ENCODE measurements around the gene PIGT.

PIGT gene

DNA sequence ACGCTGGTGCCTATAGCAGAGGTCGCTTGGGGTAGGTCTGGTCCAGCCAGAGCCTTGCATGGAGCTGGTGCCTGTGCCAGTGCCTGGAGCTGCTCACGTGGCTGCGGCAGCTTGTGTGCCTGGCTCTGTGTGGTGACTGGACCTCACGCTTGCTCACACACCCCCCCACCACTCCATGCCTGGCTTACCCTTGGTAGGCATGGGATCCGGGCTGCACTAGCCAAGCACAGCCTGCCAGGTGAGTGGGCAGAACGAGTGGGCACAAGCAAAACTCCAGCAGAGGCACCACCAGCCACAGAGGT, 20.9 kb upstream of the PIGT start:
- TF ChIP-seq, protein P1, sequence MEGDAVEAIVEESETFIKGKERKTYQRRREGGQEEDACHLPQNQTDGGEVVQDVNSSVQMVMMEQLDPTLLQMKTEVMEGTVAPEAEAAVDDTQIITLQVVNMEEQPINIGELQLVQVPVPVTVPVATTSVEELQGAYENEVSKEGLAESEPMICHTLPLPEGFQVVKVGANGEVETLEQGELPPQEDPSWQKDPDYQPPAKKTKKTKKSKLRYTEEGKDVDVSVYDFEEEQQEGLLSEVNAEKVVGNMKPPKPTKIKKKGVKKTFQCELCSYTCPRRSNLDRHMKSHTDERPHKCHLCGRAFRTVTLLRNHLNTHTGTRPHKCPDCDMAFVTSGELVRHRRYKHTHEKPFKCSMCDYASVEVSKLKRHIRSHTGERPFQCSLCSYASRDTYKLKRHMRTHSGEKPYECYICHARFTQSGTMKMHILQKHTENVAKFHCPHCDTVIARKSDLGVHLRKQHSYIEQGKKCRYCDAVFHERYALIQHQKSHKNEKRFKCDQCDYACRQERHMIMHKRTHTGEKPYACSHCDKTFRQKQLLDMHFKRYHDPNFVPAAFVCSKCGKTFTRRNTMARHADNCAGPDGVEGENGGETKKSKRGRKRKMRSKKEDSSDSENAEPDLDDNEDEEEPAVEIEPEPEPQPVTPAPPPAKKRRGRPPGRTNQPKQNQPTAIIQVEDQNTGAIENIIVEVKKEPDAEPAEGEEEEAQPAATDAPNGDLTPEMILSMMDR (IDR thresholded peaks at IDR 0.05; ENCODE audit: control extremely low read depth, extremely low read depth, low read depth, missing control alignments), result no peak
- ChIA-PET POLR2A (no interaction called here), CTCF (interaction anchor here (1.3 to 3.8 kb wide), 3 partner anchors 22 to 376 kb away, joined by 4 to 24 read pairs (median 7); no protein-coding TSS in a partner anchor)
- DNase-seq (ENCODE audit: extremely low spot score), result no peak

DNA sequence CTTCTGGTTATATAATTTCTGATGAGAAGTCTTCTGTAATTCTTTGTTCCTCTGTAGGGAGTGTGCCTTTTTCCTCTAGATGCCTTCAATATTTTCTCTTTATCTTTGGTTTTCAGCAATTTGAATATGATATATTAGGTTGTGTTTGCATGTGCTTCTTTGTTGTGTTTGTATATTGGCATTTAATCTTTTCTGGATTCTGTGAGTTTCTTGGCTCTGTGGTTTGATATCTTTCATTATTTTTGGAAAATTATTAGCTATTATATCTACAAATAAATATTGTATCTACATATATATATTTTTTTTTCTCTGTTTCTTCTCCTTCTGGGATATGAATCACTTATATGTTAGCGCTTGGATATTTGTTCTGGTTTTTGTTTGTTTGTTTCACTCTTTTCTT, 16.9 kb upstream of the PIGT start:
- ChIA-PET POLR2A (no interaction called here), CTCF (interaction anchor here (2.9 kb wide), 1 partner anchor 25 kb away, joined by 12 read pairs; no protein-coding TSS in a partner anchor)
- TF ChIP-seq, protein P1 (IDR thresholded peaks at IDR 0.05; ENCODE audit: control extremely low read depth, extremely low read depth, low read depth, missing control alignments), result no peak
- no peak for DNase-seq (ENCODE audit: extremely low spot score)

DNA sequence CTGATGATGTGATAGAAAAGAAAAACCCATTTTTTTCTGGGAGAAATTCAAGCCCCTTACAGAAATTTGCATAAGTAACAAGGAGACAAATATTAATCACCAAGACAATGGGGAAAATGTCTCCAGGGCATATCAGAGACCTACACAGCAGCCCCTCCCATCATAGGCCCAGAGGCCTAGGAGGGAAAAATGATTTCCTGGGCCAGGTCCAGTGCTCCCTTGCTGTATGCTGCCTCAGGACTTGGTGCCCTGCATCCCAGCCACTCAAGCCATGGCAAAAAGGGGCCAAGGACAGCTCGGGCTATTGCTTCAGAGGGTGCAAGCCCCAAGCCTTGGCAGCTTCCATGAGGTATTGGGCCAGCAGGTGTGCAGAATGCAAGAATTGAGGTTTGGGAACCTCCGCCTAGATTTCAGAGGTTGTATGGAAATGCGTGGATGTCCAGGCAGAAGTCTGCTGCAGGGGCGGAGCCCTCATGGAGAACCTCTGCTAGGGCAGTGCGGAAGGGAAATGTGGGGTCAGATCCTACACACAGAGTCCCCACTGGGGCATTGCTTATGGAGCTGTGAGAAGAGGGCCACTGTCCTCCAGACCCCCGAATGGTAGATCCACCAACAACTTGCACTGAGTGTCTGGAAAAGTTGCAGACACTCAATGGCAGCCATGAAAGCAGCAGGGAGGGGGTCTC, 15.5 kb upstream of the PIGT start:
- no peak for DNase-seq (ENCODE audit: extremely low spot score)
- POLR2A ChIA-PET, result no interaction called here
- TF ChIP-seq, protein P1 (IDR thresholded peaks at IDR 0.05; ENCODE audit: control extremely low read depth, extremely low read depth, low read depth, missing control alignments), result no peak
- CTCF ChIA-PET, result interaction anchor here (2.9 kb wide), 1 partner anchor 27 kb away, joined by 12 read pairs; no protein-coding TSS in a partner anchor

DNA sequence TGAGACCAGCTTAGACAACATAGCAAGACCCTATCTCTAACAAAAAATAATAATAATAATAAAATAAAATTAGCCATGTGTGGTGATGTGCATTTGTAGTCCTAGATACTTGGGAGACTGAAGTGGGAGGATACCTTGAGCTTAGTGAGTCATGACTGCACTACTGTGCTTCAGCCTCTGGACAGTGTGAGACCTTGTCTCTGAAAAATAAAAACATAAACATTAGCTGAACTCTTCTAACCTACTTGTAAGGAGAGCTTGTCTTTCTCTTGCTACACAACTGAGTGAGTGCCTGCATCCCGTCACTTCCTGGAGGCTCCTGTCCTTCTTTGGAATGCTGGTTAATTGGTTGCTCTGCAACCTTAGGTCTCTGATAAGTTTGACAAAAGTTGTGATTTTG, 13.0 kb upstream of the PIGT start:
- TF ChIP-seq, protein P1 (IDR thresholded peaks at IDR 0.05; ENCODE audit: control extremely low read depth, extremely low read depth, low read depth, missing control alignments), result no peak
- no peak for DNase-seq (ENCODE audit: extremely low spot score)
- ChIA-PET CTCF (interaction anchor here (0.6 to 1.4 kb wide), 4 partner anchors 30 to 47 kb away, joined by 3 to 4 read pairs (median 3); no protein-coding TSS in a partner anchor), POLR2A (no interaction called here)

DNA sequence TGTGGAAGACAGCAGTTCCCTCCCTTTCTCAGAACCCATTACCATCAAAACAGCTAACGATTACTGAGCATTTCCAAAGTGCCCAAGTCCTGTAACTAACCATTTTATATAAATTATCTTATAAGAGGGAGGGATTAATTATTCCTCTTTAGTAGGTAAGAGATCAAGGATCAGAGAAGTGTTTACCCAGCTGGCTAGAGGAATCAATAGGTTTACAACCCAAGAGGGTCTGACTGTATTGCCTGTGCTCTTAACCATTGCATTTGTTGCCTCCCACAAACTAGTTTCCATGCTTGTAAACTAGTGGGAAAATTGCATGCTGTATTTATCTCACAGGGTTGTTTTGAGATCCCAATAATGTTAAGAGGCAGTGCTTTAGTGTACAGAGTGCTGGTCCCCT, 11.5 kb upstream of the PIGT start:
- ChIA-PET CTCF (interaction anchor here (0.9 to 4.4 kb wide), 5 partner anchors 12 to 82 kb away, joined by 3 to 33 read pairs (median 8); partner anchors contain the start of gene PIGT), POLR2A (no interaction called here)
- no peak for DNase-seq (ENCODE audit: extremely low spot score)
- TF ChIP-seq, protein P1 (IDR thresholded peaks at IDR 0.05; ENCODE audit: control extremely low read depth, extremely low read depth, low read depth, missing control alignments), result no peak

DNA sequence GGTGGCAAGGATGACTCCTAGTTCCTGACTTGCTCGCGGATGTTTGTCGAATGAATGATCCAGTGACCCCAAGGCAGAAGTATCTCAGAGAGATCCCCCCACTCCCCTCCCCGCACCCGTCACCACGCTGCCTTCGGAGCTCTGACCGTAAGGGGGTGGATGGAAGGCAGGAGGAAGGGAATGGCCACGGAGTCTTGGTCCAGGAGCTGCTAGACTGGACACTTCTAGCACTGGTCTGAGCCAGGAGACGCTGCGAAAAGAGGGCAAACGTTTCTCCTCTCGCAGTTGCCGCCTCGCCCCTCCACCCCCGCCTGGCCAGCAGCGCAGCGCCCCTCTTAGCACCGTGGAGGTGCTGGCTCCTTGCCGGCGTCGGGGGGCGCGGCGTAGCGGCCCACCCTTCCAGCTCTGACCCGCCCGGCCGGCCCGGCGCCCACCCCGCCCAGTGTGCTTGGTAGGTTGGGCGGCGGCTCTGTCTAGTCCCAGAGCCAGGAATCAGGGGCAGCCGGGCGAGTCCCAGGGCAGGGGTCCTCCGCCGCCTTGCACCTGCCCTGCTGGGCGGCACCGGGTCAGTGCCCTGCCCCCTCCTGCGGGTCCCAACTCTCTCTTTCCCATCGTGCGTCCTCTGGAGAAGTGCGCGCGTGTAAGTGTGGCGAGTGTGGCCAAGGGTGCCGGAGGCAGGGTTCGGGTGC, 10.2 kb upstream of the PIGT start:
- DNase-seq (ENCODE audit: extremely low spot score), result peak; percentile 22
- TF ChIP-seq, protein P1 (IDR thresholded peaks at IDR 0.05; ENCODE audit: control extremely low read depth, extremely low read depth, low read depth, missing control alignments), result no peak
- POLR2A ChIA-PET, result no interaction called here
- CTCF ChIA-PET, result interaction anchor here (0.7 to 4.4 kb wide), 3 partner anchors 31 to 37 kb away, joined by 3 to 33 read pairs (median 6); no protein-coding TSS in a partner anchor

All from GM10248 (cell line).